Measurements from ENCODE around the gene MCTP1.
A peak's percentile ranks its signal among the peaks of the same experiment; 100 is the strongest.
"Not testable (repeated sequence)": the region's sequence is repeated elsewhere in the genome, so short reads cannot be mapped to it uniquely, and the experiment has no call there.

MCTP1 gene

GRCh38 chr5:95252801-95253200 lies 32.1 kb downstream of the MCTP1 start:
- no peak for DNase-seq (ENCODE audit: low spot score)

GRCh38 chr5:95251185-95251584 lies 33.7 kb downstream of the MCTP1 start:
- no peak for DNase-seq (ENCODE audit: low spot score)

GRCh38 chr5:95244479-95244878 lies 40.4 kb downstream of the MCTP1 start:
- no peak for DNase-seq (ENCODE audit: low spot score)

DNA sequence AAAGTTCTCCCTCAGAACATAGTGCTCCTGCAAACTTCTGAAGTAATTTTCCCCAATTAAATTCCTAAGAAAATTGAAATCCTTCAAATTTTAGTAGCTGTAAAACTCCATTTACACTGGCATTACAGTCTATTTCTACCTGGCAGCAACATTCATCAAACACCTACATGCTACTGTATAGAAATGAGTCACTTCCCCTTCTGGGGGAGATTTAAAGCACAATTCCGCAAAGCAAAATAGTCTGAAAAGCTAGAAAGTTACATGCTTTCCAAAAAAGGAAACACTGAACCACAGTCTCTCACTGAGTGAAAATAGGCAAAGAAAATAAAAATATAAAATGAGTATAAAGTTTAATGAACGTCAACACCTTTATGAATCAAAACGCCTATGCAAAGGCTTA lies 43.3 kb downstream of the MCTP1 start:
- no peak for DNase-seq (ENCODE audit: low spot score)

DNA sequence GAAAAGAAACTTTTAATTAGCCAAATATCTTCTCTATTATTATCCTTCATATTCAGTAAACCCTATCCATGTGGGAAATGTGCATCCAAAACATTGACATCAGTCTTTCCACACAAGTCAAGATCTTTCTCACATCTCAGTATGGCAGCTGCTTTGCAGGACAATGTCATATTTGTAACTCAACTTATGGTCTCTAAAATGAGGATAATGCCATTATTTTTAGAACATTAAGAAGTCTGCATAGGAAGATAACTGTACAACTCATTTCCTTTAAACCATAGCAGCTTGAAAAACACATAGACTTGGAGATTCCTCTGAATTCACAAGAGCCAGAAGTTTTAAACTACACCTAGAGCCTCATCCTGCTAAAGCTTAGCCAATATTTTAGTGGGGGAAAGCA lies 43.7 kb downstream of the MCTP1 start:
- no peak for DNase-seq (ENCODE audit: low spot score)

DNA sequence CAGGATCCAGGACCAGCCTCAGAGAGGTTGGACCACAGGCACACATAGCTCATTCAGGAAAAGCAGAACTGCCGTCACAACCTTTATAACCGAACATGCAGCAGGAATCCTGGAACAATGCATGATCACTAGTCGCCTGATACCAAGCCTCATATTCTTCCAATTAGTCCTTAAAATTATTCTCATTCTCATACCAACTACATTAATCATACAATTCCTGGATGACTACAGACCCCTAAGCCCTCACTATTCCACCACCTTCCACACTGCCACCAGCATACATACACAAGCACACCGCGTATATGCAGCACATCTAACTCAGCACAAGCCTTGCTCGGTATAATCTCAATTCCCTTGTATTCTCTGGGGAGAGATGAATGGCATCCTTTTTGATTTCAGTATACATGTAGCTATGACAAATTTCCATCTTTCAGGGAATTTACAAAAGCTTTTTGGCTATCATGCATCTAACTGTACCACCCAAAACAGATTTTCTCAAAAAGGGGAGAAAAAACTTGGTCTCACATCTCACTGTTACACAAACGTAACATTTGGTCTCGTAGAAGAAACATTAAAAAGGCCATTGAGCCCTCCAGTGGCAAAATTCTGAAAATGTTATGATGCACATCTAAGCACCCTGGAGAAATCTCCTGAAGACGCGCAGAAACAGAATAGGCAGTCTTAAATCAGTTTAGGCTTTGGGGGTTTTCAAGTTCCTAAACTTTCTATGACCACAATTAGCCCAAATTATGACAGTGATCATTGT lies 46.2 kb downstream of the MCTP1 start:
- DNase-seq (ENCODE audit: low spot score), result no peak

GRCh38 chr5:95237324-95237723 lies 47.6 kb downstream of the MCTP1 start:
- no peak for DNase-seq (ENCODE audit: low spot score)

- DNase-seq (ENCODE audit: low spot score), result no peak
Measured at GRCh38 chr5:95235439-95235982, 49.4 kb downstream of the MCTP1 start.

DNA sequence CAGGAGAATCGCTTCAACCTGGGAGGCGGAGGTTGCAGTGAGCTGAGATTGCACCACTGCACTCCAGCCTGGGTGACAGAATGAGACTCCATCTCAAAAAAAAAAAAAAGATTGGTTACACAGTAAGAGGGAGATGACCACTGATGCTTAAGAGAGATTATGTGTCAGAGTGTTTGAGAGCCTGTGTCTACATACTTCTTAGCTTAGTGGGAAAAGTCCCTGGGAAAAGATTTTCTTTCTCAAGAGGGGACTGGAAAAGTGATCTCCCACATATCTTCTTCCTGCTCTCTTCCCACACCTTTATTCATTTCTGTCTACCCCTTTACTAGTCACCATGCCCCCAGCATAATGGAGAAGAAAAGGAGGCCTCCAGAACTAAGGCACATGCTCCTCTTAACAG lies 55.2 kb downstream of the MCTP1 start:
- no peak for DNase-seq (ENCODE audit: low spot score)

- DNase-seq (ENCODE audit: low spot score), result no peak
Measured at GRCh38 chr5:95224701-95225459, 60.0 kb downstream of the MCTP1 start.

DNA sequence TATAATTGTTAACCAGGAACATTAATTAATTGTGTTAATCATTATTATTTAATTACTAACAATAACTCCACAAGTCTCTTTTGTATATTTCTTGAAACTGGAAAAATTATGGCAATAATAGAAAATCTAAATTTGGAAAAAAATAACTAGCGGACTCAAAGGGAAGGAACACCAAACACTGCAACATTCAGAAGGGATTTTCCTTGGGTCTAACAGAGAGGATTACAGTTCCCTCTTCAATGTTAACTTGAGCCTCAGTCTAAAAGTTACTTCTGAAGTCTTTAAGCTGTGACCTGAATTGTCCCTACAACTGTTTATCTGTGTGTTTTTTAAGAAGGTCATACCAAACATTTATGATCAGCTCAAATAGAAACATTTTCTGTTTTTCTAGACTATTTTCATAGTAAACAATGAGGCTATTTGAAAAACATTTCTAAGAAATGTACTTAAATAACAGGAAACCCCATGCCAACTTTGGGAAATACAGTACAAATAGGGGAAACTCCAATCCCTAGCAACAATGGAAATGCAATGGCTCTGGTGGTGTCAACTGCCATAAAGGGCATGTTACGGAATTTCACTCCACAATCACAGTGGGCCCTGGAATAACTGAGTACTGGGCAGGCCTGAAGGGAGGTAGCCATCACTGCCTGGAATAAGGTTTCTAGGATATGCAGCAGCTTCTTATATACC lies 61.2 kb downstream of the MCTP1 start:
- no peak for DNase-seq (ENCODE audit: low spot score)

DNA sequence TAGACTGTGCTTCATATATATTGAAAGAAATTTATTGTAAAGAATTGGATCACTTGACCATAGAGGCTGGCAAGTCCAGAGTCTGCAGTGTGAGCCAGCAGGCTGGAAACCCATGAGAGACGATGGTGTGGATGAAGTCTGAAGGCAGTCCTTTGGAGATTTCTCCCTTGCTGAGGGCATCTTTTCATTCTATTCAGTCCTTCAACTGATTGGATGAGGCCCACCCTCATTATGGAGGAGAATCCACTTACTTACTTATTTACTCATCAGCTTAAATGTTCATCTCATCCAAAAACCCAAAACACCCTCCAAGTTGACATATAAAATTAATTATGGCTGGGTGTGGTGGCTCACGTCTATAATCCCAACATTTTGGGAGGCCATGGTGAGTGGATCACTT lies 62.1 kb downstream of the MCTP1 start:
- no peak for DNase-seq (ENCODE audit: low spot score)

- DNase-seq (ENCODE audit: low spot score), result no peak
Measured at GRCh38 chr5:95221234-95221633, 63.7 kb downstream of the MCTP1 start.

DNA sequence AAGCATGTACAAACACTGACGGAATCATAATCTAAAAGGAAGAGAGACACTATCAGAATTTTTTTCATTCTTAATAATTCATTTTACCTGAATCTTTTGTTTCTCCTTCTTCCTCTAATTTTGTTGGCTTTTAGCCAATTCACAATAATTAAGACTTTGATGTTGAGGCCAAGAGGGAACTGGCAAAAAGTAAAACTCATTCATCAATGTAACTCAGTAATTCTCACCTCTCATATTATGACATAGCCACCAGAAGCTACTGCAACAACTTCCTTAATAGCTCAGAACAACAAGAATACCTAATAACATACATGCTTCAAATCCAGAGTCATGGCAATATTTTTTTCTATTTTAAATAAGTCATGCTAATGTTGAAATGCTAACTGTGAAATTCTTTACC lies 64.5 kb downstream of the MCTP1 start:
- DNase-seq (ENCODE audit: low spot score), result no peak

DNA sequence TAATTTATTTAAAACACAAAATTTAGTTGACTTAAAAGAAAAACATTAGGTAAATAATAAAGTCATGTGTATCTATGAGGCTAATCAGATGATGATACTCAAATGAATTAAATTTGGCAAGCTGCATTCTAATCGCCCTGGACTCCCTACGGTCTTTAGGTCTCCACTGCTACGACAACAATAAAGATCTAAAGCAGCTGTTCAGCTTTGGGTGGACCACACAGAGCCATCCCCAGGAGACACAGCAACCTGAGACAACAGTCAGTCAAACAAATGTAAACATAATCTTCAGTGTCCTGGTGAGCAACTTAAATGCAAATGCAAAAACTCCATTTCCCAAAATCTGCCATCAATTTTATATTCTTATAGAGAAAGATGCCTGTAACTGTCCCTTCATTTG lies 65.5 kb downstream of the MCTP1 start:
- peak; percentile 40 for DNase-seq (ENCODE audit: low spot score)

- DNase-seq (ENCODE audit: low spot score), result no peak
Measured at GRCh38 chr5:95217881-95218280, 67.0 kb downstream of the MCTP1 start.

DNA sequence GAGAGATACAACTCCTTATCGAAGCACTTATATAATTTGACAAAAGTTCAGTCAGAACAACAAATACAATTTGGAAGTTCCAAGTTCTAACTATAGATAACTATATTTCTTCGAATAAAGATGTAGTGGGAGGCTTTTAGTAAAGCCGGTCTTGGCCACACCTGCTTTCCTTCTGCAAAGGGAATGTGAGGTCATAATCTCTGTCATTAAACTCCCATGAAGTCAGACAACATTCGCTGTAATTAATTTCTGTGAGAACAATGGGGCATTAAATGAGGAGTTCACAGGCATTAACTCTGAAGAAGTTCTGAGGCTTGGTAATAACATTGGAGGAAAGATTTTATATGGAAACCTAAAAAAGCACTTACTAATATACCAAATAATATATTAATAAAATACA lies 67.5 kb downstream of the MCTP1 start:
- DNase-seq (ENCODE audit: low spot score), result no peak

- no peak for DNase-seq (ENCODE audit: low spot score)
Measured at GRCh38 chr5:95216136-95216955, 68.5 kb downstream of the MCTP1 start.

GRCh38 chr5:95207811-95208210 lies 77.1 kb downstream of the MCTP1 start:
- DNase-seq (ENCODE audit: low spot score), result not testable (repeated sequence)

DNA sequence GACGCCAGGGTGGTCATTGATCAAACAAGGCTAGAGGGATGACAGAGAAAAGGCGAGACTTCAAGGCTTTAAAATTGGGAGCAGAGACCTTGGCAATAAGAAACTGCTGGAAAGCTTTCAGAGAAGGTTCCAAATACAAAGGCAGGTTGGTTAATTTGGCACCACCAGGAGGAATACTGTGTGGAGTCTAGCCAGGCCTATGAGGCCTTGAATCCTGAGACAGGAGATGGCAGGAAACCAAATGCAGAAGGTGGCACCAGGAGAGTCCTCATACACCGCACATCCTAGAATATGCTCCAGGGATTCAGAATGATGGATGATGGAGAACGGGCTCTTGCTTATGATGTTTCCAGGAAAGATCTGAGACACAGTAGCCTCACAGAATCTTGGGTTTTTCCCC lies 90.0 kb downstream of the MCTP1 start:
- no peak for DNase-seq (ENCODE audit: low spot score)

DNA sequence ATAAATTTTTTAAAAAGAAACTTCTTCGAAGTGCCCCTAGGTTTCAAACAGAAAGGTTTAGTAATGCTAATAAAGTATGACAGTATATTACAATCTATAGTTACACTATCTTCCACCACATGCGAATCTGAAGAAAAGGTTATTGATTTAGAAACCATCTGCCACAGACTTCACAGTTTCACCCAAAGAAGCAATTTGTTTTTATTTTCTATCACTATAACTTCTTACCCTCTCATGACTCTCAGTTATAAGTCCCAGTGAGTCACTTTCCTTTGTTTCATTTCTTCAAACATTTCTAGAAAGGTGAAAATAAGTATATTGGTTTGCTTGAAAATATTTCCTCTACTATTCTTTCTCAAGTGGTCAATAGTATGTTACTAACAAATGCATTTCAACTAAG lies 93.6 kb downstream of the MCTP1 start:
- no peak for DNase-seq (ENCODE audit: low spot score)

- no peak for DNase-seq (ENCODE audit: low spot score)
Measured at GRCh38 chr5:95184924-95185323, 100.0 kb downstream of the MCTP1 start.
